MCF 10A (cell line): Measurements from ENCODE around the gene TRIM66. TPM values are rescaled to one million over a fixed set of nuclear protein-coding genes. Genes with fewer than 3 reads are reported as not detected.
A peak's percentile ranks its signal among the peaks of the same experiment; 100 is the strongest.

Experiments used
- BruUV-seq: library from RNA; stranded (reverse); fragments of 400-500 nt; replicated peaks from 2 replicates; lab custom pipeline; 2021; lab: Mats Ljungman, UMichigan
- CTCF ChIA-PET: fragments of 300-600 bp; sonication (Branson Sonifier 250); formaldehyde crosslinking; extraction: SDS; loops from one replicate; lab custom pipeline; 2021; ENCODE audit warnings: antibody characterized with exemption, inconsistent platforms; lab: Yijun Ruan, JAX
- POLR2A ChIA-PET: fragments of 300-600, 350-650 bp; sonication (Branson Sonifier 250); formaldehyde crosslinking; extraction: SDS; loops from one replicate; lab custom pipeline; 2020; ENCODE audit warnings: antibody characterized with exemption, inconsistent platforms; lab: Yijun Ruan, JAX
- DNase-seq: peaks from one replicate; pipeline ENCODE4 v3.0.0-alpha.2; 2018; ENCODE audit not compliant: unreplicated experiment
- H3K27ac Mint-ChIP-seq: one replicate; pipeline ENCODE4 v1.8.0; 2022; ENCODE audit warnings: mild to moderate bottlenecking, low read depth, mixed read lengths; ENCODE audit not compliant: unreplicated experiment
- H3K27me3 Mint-ChIP-seq: one replicate; pipeline ENCODE4 v1.8.0; 2022; ENCODE audit warnings: mixed read lengths; ENCODE audit not compliant: insufficient read depth, unreplicated experiment
- H3K36me3 Mint-ChIP-seq: one replicate; pipeline ENCODE4 v1.8.0; 2022; ENCODE audit warnings: mild to moderate bottlenecking, moderate library complexity, mixed read lengths; ENCODE audit not compliant: insufficient read depth, unreplicated experiment
- H3K4me1 Mint-ChIP-seq: one replicate; pipeline ENCODE4 v1.8.0; 2022; ENCODE audit warnings: mixed read lengths; ENCODE audit not compliant: insufficient read depth, unreplicated experiment
- H3K4me3 Mint-ChIP-seq: one replicate; pipeline ENCODE4 v1.8.0; 2022; ENCODE audit warnings: mild to moderate bottlenecking, moderate library complexity, mixed read lengths; ENCODE audit not compliant: unreplicated experiment
- H3K9me3 Mint-ChIP-seq: one replicate; pipeline ENCODE4 v1.8.0; 2022; ENCODE audit warnings: mixed read lengths; ENCODE audit not compliant: unreplicated experiment
- intact Hi-C: fragments of 100-400 bp; cut with micrococcal nuclease; formaldehyde crosslinking; loops from 2 replicates; pipeline ENCODE4 v1.14.1; 2022
- total RNA-seq: library from RNA; stranded (reverse); gene quantifications from 2 replicates; pipeline ENCODE4 v1.2.3, GENCODE V29; 2022
- TF ChIP-seq, protein P1 (sequence below): fragments of 200-600 bp; IDR thresholded peaks from one replicate; pipeline ENCODE4 v1.8.0; 2022; ENCODE audit warnings: antibody characterized with exemption, mild to moderate bottlenecking; ENCODE audit not compliant: unreplicated experiment

Gene TRIM66
- total RNA-seq, 1 experiment from 2014 or later, result 27.3 TPM

- Mint-ChIP-seq H3K4me1 (peaks cover 16% of the 10 kb centered on the region), H3K4me3 (no peak overlapping the region), H3K27me3 (no peaks in the 10 kb centered on the region), H3K27ac (no peak overlapping the region), H3K9me3 (no peaks in the 10 kb centered on the region), H3K36me3 (peaks cover 92% of the 10 kb centered on the region)
- no TSS peak for BruUV-seq
- intact Hi-C loops, result no loop called here
- POLR2A ChIA-PET, result interaction anchor here (0.8 to 3.9 kb wide), 7 partner anchors 9 to 272 kb away, joined by 3 to 36 read pairs (median 5); partner anchors contain the start of genes RPL27A, TMEM9B and TRIM66
- TF ChIP-seq, protein P1, sequence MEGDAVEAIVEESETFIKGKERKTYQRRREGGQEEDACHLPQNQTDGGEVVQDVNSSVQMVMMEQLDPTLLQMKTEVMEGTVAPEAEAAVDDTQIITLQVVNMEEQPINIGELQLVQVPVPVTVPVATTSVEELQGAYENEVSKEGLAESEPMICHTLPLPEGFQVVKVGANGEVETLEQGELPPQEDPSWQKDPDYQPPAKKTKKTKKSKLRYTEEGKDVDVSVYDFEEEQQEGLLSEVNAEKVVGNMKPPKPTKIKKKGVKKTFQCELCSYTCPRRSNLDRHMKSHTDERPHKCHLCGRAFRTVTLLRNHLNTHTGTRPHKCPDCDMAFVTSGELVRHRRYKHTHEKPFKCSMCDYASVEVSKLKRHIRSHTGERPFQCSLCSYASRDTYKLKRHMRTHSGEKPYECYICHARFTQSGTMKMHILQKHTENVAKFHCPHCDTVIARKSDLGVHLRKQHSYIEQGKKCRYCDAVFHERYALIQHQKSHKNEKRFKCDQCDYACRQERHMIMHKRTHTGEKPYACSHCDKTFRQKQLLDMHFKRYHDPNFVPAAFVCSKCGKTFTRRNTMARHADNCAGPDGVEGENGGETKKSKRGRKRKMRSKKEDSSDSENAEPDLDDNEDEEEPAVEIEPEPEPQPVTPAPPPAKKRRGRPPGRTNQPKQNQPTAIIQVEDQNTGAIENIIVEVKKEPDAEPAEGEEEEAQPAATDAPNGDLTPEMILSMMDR, result no peak
- CTCF ChIA-PET, result interaction anchor here (0.6 to 0.7 kb wide), 2 partner anchors 54 to 184 kb away, joined by 4 to 5 read pairs; no protein-coding TSS in a partner anchor
- no peak for DNase-seq
These were observed 9.1 kb upstream of the TRIM66 start for GRCh38 chr11:8691601-8692000.

DNA sequence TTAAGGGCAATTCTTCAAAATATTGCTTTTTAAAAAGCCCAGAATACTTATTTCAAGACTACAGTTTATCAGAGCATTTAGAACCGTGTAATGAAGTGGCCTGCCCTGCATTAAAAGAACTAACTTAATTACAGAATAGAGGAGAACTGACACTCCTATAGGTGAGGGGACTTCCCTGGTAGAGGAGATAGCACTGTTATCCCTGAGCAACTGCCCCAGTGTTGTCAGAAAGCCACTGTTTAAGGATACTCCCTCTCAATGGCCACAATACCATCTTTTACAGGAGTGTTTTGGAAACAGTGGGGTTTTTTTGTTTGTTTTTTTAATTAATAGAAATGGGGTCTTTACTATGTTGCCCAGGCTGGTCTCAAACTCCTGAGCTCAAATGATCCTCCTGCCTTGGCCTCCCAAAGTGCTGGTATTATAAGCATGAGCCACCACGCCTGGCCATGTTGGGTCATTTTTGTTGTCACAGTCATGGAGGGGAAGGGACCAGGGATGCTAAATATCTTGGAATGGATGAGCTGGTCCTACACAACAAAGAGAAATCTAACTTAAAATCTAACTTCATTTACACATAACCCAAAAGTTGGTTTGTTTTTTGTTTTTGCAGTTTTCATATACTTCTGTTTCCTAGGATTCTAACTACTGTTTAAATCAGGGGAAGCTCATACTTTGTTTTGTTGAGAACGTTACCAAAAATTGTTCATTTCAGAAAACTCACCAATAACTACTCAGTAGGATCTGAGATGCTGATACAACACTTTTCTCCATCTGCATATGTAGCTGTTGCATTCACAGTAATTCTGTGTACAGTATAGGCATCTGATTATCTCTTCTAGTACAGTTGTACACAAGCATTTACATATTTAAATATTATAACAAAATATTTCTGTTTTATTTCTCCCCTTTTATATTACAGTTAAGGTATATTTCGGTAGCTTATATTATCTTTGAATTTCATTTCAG lies 8.2 kb upstream of the TRIM66 start:
- DNase-seq, result no peak
- peak overlapping the region; percentile 75 for H3K4me3 Mint-ChIP-seq
- no TSS peak for BruUV-seq
- intact Hi-C loops, result no loop called here
- CTCF ChIA-PET, result interaction anchor here (0.6 to 1.1 kb wide), 7 partner anchors 55 to 310 kb away, joined by 3 to 7 read pairs (median 5); no protein-coding TSS in a partner anchor
- H3K9me3 Mint-ChIP-seq, result no peaks in the 10 kb centered on the region
- H3K36me3 Mint-ChIP-seq, result peaks cover 92% of the 10 kb centered on the region
- TF ChIP-seq, protein P1, result no peak
- H3K27me3 Mint-ChIP-seq, result no peaks in the 10 kb centered on the region
- H3K27ac Mint-ChIP-seq, result no peak overlapping the region
- H3K4me1 Mint-ChIP-seq, result peaks cover 17% of the 10 kb centered on the region
- POLR2A ChIA-PET, result interaction anchor here (0.8 to 3.9 kb wide), 10 partner anchors 8 to 273 kb away, joined by 3 to 36 read pairs (median 5); partner anchors contain the start of genes RPL27A, TMEM9B and TRIM66

DNA sequence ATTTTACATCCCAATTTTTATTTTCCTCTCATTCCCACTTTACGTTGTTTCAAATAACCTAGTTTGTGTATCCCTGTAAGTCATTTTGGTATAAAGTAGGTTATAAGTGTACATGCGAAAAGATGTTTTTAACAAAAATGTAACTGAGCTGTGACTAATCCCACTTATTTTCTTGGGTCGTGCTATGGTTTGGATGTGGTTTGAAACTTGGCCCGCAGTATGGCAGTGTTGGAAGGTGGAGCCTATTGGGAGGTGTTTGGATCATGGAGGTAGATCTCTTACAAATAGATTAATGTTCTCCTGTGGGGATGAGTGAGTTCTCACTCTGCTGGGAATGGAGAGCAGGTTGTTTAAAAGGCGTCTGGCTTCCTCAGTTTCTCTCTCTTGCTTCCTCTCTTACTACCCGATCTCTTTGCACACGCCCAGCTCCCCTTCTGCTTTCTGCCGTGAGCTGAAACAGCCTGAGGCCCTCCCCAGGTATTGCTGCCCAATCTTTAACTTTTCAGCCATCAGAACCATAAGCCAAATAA lies 7.3 kb upstream of the TRIM66 start:
- H3K27ac Mint-ChIP-seq, result no peak overlapping the region
- ChIA-PET CTCF (interaction anchor here (0.6 to 0.9 kb wide), 4 partner anchors 94 to 999 kb away, joined by 3 to 4 read pairs (median 4); no protein-coding TSS in a partner anchor), POLR2A (interaction anchor here (0.6 to 3.9 kb wide), 11 partner anchors 26 to 674 kb away, joined by 3 to 36 read pairs (median 17); partner anchors contain the start of gene TMEM9B)
- no TSS peak for BruUV-seq
- TF ChIP-seq, protein P1, result no peak
- peaks cover 92% of the 10 kb centered on the region for H3K36me3 Mint-ChIP-seq
- DNase-seq, result no peak
- H3K9me3 Mint-ChIP-seq, result no peaks in the 10 kb centered on the region
- intact Hi-C loops, result loop anchor here (1.0 to 10.0 kb wide), 3 partner anchors 79 to 445 kb away; no protein-coding TSS in a partner anchor
- H3K4me1 Mint-ChIP-seq, result peaks cover 26% of the 10 kb centered on the region
- peak overlapping the region; percentile 75 for H3K4me3 Mint-ChIP-seq
- no peaks in the 10 kb centered on the region for H3K27me3 Mint-ChIP-seq
